ENCODE measurements around the gene GPNMB. TPM values are rescaled to one million over a fixed set of nuclear protein-coding genes. Genes with fewer than 3 reads are reported as not detected.
"Not testable (repeated sequence)": the region's sequence is repeated elsewhere in the genome, so short reads cannot be mapped to it uniquely, and the experiment has no call there.

The GPNMB gene
- total RNA-seq (2014; rRNA removed; shearing (Covaris generic); ENCODE audit: low replicate concordance): 32.7 and 33.1 TPM in 2 replicates

- DNase-seq (ENCODE audit: low read depth): peak; percentile 62
- in situ Hi-C loops (cut with HindIII; ENCODE audit: low pct_unique_long_range_greater_than_20kb, low sequenced_read_pairs): no loop called here
These were observed at the start of gene GPNMB for GRCh38 chr7:23246555-23246954. Gene GPNMB, plus strand, starts transcription at chr7:23246775. Its CDS starts 83 bp downstream, at chr7:23246858.

- in situ Hi-C loops (cut with HindIII; ENCODE audit: low pct_unique_long_range_greater_than_20kb, low sequenced_read_pairs): not testable (repeated sequence)
These were observed 48.8 kb upstream of the GPNMB start for GRCh38 chr7:23197745-23198144.

GRCh38 chr7:23200331-23200730 lies 46.2 kb upstream of the GPNMB start:
- DNase-seq (ENCODE audit: low read depth): no peak
- in situ Hi-C loops (cut with HindIII; ENCODE audit: low pct_unique_long_range_greater_than_20kb, low sequenced_read_pairs): no loop called here

More at GRCh38 chr7:23197745-23198144, 48.8 kb upstream of the GPNMB start:
- not testable (repeated sequence) for DNase-seq (ENCODE audit: low read depth)

- in situ Hi-C loops (cut with HindIII; ENCODE audit: low pct_unique_long_range_greater_than_20kb, low sequenced_read_pairs): no loop called here
- DNase-seq (ENCODE audit: low read depth): no peak
These were observed 42.3 kb upstream of the GPNMB start for GRCh38 chr7:23204241-23204640.

- DNase-seq (ENCODE audit: low read depth): no peak
- in situ Hi-C loops (cut with HindIII; ENCODE audit: low pct_unique_long_range_greater_than_20kb, low sequenced_read_pairs): no loop called here
These were observed 41.0 kb upstream of the GPNMB start for GRCh38 chr7:23205577-23205908.

GRCh38 chr7:23205909-23206767 lies 40.4 kb upstream of the GPNMB start:
- in situ Hi-C loops (cut with HindIII; ENCODE audit: low pct_unique_long_range_greater_than_20kb, low sequenced_read_pairs): no loop called here
- no peak for DNase-seq (ENCODE audit: low read depth)

- no peak for DNase-seq (ENCODE audit: low read depth)
- in situ Hi-C loops (cut with HindIII; ENCODE audit: low pct_unique_long_range_greater_than_20kb, low sequenced_read_pairs): no loop called here
These were observed 39.6 kb upstream of the GPNMB start for GRCh38 chr7:23207021-23207420.

- DNase-seq (ENCODE audit: low read depth): no peak
- in situ Hi-C loops (cut with HindIII; ENCODE audit: low pct_unique_long_range_greater_than_20kb, low sequenced_read_pairs): no loop called here
These were observed 38.7 kb upstream of the GPNMB start for GRCh38 chr7:23207884-23208283.

- DNase-seq (ENCODE audit: low read depth): no peak
- in situ Hi-C loops (cut with HindIII; ENCODE audit: low pct_unique_long_range_greater_than_20kb, low sequenced_read_pairs): no loop called here
These were observed 38.3 kb upstream of the GPNMB start for GRCh38 chr7:23208316-23208715.

- in situ Hi-C loops (cut with HindIII; ENCODE audit: low pct_unique_long_range_greater_than_20kb, low sequenced_read_pairs): no loop called here
- no peak for DNase-seq (ENCODE audit: low read depth)
These were observed 36.1 kb upstream of the GPNMB start for GRCh38 chr7:23210506-23210905.

GRCh38 chr7:23211589-23211988 lies 35.0 kb upstream of the GPNMB start:
- DNase-seq (ENCODE audit: low read depth): peak; percentile 65
- in situ Hi-C loops (cut with HindIII; ENCODE audit: low pct_unique_long_range_greater_than_20kb, low sequenced_read_pairs): no loop called here

- no peak for DNase-seq (ENCODE audit: low read depth)
- in situ Hi-C loops (cut with HindIII; ENCODE audit: low pct_unique_long_range_greater_than_20kb, low sequenced_read_pairs): no loop called here
These were observed 34.2 kb upstream of the GPNMB start for GRCh38 chr7:23212395-23212794.

- no peak for DNase-seq (ENCODE audit: low read depth)
- in situ Hi-C loops (cut with HindIII; ENCODE audit: low pct_unique_long_range_greater_than_20kb, low sequenced_read_pairs): no loop called here
These were observed 33.7 kb upstream of the GPNMB start for GRCh38 chr7:23212841-23213240.

GRCh38 chr7:23213755-23214154 lies 32.8 kb upstream of the GPNMB start:
- in situ Hi-C loops (cut with HindIII; ENCODE audit: low pct_unique_long_range_greater_than_20kb, low sequenced_read_pairs): no loop called here
- DNase-seq (ENCODE audit: low read depth): no peak

- in situ Hi-C loops (cut with HindIII; ENCODE audit: low pct_unique_long_range_greater_than_20kb, low sequenced_read_pairs): no loop called here
- DNase-seq (ENCODE audit: low read depth): no peak
These were observed 32.2 kb upstream of the GPNMB start for GRCh38 chr7:23214423-23214822.

GRCh38 chr7:23214938-23215337 lies 31.6 kb upstream of the GPNMB start:
- in situ Hi-C loops (cut with HindIII; ENCODE audit: low pct_unique_long_range_greater_than_20kb, low sequenced_read_pairs): no loop called here
- no peak for DNase-seq (ENCODE audit: low read depth)

GRCh38 chr7:23216021-23216420 lies 30.6 kb upstream of the GPNMB start:
- no peak for DNase-seq (ENCODE audit: low read depth)
- in situ Hi-C loops (cut with HindIII; ENCODE audit: low pct_unique_long_range_greater_than_20kb, low sequenced_read_pairs): no loop called here

GRCh38 chr7:23218196-23218595 lies 28.4 kb upstream of the GPNMB start:
- no peak for DNase-seq (ENCODE audit: low read depth)
- in situ Hi-C loops (cut with HindIII; ENCODE audit: low pct_unique_long_range_greater_than_20kb, low sequenced_read_pairs): no loop called here

GRCh38 chr7:23220690-23221305 lies 25.8 kb upstream of the GPNMB start:
- in situ Hi-C loops (cut with HindIII; ENCODE audit: low pct_unique_long_range_greater_than_20kb, low sequenced_read_pairs): no loop called here
- DNase-seq (ENCODE audit: low read depth): no peak

Measured in Caki2 (cell line).